ENCODE data around the gene MMP7. TPM values are rescaled to one million over a fixed set of nuclear protein-coding genes. Genes with fewer than 3 reads are reported as not detected.
A peak's percentile ranks its signal among the peaks of the same experiment; 100 is the strongest.

Gene MMP7
- total RNA-seq, 1 experiment from 2014 or later: not detected

DNA sequence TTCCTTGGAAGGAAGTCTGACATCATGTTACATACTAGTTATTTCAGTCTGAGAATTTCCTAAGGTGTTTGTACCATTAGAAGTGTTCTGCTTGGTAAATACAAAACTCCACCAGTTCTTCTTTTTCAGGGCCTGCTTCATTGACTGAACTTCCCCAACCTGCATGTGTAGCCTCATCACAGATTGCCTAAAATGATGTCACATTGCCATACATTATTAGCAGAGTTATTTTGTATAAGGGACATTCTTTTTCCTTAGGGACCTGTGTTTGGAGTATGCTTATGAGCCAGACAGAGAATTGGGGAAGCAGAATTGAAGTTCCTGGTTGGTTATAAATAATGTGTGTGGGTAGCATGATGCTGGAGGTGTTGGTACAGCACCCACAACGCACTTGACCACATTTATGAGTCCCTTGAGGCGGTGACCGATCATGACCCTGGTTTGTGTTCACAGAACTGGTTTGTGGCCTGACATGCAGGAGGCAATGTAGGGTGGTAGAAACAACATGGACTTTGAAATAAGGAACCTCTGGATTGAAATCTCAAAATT, 16.4 kb upstream of the MMP7 start:
- DNase-seq (ENCODE audit: low read depth, low spot score): no peak
- in situ Hi-C loops (cut with HindIII; ENCODE audit: low pct_unique_long_range_greater_than_20kb, low sequenced_read_pairs): no loop called here

DNA sequence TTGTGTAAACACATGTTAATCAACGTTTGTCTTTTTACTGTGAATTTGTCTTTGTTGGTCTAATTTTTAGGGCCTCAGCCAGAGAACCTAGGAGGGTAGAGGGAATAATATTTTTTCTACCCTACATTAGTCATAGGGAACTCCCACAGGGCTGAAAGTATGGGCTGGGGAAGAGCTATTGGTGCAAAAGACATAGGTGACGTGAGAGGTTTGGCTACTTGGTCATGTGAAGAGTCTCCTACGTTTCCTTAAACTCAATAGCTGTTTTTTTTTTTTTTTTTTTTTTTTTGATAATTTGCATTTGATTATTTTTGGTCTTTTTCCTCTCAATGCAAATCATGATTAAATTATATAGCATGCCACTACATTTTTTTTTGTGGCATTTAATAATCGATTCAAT, 15.9 kb upstream of the MMP7 start:
- in situ Hi-C loops (cut with HindIII; ENCODE audit: low pct_unique_long_range_greater_than_20kb, low sequenced_read_pairs): no loop called here
- no peak for DNase-seq (ENCODE audit: low read depth, low spot score)

DNA sequence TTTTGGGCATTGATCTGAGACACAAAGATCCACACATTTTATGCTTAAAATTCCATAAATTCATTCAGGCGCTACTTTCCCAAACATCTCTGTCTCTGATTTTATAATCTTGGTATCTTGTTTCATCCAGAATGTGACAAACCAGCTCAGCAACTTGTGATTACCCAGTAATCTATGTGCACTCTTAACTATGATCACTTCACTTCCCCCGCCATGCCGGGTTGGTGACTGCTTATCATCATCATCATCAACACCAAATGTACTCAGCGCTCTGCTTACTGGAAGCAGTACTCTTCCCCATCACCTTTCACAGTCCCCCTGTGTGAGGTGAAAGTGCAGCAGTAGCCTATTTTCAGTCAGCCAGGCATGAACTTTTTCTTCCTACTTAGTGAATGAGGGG, 15.2 kb upstream of the MMP7 start:
- in situ Hi-C loops (cut with HindIII; ENCODE audit: low pct_unique_long_range_greater_than_20kb, low sequenced_read_pairs): no loop called here
- DNase-seq (ENCODE audit: low read depth, low spot score): no peak

DNA sequence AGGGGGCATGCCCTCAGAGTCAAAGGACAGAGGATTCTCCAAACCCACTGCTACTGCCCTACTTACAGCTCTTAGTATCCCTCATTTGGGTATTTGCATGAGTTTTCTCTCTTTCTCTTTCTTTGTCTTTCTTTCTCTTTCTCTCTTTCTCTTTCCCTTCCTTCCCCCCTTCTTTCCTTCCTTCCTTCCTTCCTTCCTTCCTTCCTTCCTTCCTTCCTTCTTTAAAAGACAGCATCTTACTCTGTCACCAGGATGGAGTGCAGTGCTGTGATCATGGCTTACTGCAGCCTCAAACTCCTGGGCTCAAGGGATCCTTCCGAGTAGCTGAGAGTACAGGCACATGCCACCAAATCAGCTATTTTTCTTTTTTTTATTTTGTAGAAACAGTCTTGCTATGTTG, 14.0 kb upstream of the MMP7 start:
- DNase-seq (ENCODE audit: low read depth, low spot score): no peak
- in situ Hi-C loops (cut with HindIII; ENCODE audit: low pct_unique_long_range_greater_than_20kb, low sequenced_read_pairs): no loop called here

DNA sequence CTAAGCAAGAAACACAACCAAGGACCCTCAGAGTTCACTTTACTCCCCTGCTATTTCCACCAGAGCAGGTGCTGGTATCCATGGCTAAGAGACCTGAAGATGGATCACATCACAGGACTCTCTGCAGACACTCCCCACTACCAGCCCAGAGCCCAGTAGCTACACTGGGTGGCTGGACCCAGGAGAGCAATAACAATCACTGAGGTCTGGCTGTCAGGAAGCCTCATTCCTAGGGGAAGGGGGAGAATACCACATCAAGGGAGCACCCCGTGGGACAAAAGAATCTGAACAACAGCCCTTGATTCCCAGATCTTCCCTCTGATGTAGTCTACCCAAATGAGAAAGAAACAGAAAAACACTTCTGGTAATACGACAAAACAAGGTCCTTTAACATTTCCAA, 9.0 kb upstream of the MMP7 start:
- in situ Hi-C loops (cut with HindIII; ENCODE audit: low pct_unique_long_range_greater_than_20kb, low sequenced_read_pairs): no loop called here
- no peak for DNase-seq (ENCODE audit: low read depth, low spot score)

DNA sequence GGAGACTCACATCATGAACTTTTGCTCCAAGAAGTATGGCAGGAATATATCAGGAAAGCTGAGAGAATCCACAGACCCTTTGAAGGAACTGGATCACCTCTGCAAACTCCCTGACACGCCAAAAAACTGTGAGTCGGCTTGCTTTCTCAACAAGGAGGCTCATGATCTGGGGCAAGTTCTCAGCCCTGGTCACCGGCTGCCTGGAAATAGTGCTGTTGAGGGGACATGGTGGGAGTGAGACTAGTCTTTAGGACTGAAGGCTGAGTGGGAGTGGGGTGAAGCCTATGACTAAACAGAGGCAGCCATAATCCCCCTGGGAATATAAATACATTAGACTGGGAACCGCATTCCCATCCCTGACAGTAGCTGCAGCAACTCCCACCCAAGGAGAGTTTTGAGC, 8.4 kb upstream of the MMP7 start:
- DNase-seq (ENCODE audit: low read depth, low spot score): no peak
- in situ Hi-C loops (cut with HindIII; ENCODE audit: low pct_unique_long_range_greater_than_20kb, low sequenced_read_pairs): no loop called here

DNA sequence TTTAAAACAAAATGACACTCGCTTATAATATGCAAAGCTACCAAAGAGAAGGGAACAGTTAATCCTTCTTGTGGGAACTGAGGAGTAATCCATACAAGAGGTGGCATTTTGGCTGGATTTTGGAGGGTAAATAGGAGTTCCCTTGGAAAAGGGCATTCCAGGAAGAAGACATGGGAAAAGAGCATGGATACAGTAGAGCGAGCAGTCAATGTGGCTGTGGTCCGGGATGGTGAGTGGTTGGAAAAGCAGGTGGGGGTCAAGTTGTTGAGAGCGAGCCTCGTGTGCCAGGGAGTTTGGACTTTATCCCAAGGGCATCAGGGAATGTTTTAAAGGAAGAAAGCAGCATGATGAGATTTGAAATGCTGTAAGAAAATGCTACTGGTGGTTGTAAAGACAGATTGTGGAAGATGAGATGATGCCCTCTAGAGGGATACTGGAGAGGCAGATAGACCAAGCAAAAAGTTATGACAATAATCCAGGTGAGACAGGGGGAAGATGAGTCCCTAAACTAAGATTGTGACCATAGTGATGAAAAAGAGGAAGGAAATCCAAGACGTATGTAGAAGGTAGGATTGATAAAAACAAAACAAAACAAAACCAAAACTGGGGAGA, 3.8 kb upstream of the MMP7 start:
- DNase-seq (ENCODE audit: low read depth, low spot score): no peak

DNA sequence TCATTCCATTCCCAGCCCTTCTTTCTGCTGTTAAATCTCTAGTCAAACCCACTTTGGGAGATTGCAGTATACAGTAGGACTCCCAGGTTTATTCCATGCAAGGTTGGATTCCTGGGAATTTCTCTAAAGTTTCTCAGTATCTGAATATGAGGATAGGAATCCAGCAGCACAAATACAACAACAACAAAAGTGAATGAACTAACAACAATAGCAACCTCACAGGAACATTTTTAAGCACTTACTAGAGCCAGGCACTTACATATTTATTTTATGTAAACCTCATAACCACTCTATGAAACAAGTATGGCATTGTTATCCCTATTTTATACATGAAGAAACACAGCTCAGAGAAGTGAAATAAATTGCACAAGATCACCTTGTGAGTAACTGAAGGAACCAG, 1.9 kb downstream of the MMP7 start:
- in situ Hi-C loops (cut with HindIII; ENCODE audit: low pct_unique_long_range_greater_than_20kb, low sequenced_read_pairs): no loop called here
- DNase-seq (ENCODE audit: low read depth, low spot score): peak; percentile 40

More for the DNA sequence above, 3.8 kb upstream of the MMP7 start:
- in situ Hi-C loops (cut with HindIII; ENCODE audit: low pct_unique_long_range_greater_than_20kb, low sequenced_read_pairs): no loop called here

DNA sequence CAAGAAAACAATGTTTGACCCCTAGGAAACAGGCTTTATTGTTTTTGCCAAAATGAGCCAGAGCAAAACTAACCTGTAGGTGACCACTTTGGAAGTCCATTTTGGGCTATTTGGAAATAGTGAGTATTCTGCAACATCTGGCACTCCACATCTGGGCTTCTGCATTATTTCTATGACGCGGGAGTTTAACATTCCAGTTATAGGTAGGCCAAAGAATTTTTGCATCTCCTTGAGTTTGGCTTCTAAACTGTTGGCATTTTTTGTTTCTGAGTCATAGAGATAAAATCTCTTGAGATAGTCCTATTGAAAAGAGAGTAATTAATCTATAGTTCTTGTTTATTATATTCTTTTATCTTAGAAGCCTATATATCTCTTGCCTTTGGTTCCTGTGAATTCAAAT, 2.9 kb downstream of the MMP7 start:
- in situ Hi-C loops (cut with HindIII; ENCODE audit: low pct_unique_long_range_greater_than_20kb, low sequenced_read_pairs): no loop called here
- no peak for DNase-seq (ENCODE audit: low read depth, low spot score)

DNA sequence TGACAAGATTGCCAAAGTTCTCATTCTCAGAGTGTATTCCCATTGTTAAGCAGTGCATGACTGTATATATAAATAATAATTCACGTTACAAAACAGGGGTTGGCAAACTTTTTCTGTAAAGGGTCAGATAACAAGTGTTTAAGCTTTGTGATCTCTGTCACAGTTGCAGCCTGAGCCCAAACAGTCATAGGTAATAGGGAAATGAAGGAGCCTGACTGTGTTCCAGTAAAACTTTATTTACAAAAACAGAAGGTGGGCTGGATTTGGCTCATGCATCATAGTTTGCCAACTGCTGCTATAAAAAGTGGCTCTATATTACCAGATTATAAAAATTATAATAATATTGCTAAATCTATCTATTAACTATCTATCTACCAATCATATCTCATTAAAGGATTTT, 3.5 kb downstream of the MMP7 start:
- in situ Hi-C loops (cut with HindIII; ENCODE audit: low pct_unique_long_range_greater_than_20kb, low sequenced_read_pairs): no loop called here
- no peak for DNase-seq (ENCODE audit: low read depth, low spot score)

DNA sequence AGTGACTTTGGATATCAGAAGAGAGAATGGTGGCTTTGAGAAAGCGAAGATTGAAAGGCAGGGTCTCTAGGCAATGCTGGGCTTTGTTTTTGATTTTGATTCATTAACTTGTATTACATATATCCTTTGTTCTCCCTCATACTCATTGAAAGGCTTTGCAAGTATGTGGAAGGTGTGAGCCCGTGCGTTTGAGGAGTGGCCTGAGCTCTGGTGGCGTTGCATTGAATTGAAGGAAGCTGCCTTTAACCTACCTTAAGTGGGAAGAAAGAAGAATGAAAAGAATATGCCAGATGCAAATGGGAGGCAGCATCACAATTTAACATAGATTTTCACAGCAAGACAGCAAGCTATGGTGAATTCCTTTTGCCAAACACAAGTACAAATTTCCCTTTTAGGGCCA, 6.7 kb downstream of the MMP7 start:
- DNase-seq (ENCODE audit: low read depth, low spot score): no peak
- in situ Hi-C loops (cut with HindIII; ENCODE audit: low pct_unique_long_range_greater_than_20kb, low sequenced_read_pairs): no loop called here

DNA sequence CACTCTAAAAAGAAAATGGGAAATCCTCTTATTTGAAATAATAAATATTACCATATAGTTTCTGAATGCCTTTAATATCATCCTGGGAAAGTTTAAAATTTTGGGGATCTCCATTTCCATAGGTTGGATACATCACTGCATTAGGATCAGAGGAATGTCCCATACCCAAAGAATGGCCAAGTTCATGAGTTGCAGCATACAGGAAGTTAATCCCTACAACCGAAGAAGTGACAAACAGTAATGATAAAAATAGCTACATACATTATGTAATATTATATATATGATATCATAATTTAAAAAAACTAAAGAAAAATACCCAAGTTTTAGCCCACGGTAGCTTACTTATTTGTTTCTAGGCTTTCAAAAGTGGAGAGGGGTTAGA, 7.4 kb downstream of the MMP7 start:
- in situ Hi-C loops (cut with HindIII; ENCODE audit: low pct_unique_long_range_greater_than_20kb, low sequenced_read_pairs): no loop called here
- no peak for DNase-seq (ENCODE audit: low read depth, low spot score)

DNA sequence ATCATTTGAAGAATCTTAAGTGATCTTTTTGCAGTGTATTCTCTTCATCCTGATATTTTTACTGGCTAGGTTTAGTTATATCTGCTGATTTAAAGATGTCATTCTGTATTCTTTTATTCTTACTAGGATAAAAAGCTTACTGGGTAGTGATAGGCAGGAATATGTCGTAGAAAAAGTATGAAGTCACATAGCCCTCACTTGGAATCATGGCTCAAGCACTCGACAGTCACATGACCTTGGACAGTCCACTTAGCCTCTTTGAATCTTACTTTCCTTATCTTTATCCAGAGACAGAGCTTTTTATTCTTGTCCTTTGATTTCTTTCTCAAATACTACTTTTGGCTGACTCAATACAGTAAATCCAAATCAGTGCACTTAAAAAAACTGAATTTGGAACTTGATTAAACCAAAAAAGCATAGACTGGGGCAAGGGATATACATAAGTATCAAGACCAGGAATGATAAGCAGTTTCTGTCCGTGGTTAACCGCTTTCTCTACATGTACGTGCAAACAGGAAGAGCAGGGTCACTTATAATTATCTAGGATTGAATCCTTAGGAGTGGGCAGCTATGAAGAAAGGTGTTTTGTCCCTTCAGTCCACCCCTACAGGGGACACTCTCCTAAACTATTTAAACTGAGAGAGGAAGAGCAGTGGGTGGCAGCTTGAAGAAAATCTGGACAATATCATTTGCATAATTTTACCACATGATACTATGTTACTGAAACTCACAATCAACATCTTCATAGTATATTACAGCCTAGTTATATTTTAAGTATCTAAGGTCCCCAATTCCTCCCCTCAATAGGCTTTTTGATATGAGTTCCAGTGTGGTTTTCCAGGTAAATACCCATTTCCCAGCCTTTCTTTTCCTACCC, 8.0 kb downstream of the MMP7 start:
- in situ Hi-C loops (cut with HindIII; ENCODE audit: low pct_unique_long_range_greater_than_20kb, low sequenced_read_pairs): no loop called here
- DNase-seq (ENCODE audit: low read depth, low spot score): no peak

DNA sequence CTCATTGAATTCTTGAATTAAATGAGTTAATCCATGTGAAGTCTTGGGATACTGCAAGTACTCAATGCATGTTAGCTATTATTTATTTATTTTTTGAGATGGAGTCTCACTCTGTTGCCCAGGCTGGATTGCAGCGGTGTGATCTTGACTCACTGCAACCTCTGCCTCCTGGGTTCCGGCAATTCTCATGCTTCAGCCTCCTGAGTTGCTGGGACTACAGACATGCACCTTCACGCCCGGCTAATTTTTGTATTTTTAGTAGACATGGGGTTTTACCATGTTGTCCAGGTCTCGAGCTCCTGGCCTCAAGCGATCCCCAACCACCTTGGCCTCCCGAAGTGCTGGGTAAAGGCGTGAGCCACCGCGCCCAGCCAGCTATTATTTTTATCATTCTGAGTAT, 9.4 kb downstream of the MMP7 start:
- in situ Hi-C loops (cut with HindIII; ENCODE audit: low pct_unique_long_range_greater_than_20kb, low sequenced_read_pairs): no loop called here
- DNase-seq (ENCODE audit: low read depth, low spot score): no peak

DNA sequence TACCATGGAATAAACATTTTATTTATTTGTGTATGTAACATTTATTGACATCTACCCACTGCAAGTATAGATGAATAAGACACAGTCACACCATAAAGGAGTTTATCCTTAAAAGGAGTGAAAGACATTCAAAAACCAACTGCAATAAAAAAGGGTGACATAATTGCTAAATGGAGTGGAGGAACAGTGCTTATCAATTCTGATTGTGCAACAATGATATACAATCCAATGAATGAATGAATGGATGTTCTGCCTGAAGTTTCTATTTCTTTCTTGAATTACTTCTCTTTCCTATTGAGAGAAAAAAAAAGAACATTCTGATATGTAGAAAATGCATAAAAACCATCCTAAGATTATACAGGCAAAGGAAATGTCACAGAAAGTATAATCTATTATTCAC, 10.0 kb downstream of the MMP7 start:
- in situ Hi-C loops (cut with HindIII; ENCODE audit: low pct_unique_long_range_greater_than_20kb, low sequenced_read_pairs): no loop called here
- no peak for DNase-seq (ENCODE audit: low read depth, low spot score)

DNA sequence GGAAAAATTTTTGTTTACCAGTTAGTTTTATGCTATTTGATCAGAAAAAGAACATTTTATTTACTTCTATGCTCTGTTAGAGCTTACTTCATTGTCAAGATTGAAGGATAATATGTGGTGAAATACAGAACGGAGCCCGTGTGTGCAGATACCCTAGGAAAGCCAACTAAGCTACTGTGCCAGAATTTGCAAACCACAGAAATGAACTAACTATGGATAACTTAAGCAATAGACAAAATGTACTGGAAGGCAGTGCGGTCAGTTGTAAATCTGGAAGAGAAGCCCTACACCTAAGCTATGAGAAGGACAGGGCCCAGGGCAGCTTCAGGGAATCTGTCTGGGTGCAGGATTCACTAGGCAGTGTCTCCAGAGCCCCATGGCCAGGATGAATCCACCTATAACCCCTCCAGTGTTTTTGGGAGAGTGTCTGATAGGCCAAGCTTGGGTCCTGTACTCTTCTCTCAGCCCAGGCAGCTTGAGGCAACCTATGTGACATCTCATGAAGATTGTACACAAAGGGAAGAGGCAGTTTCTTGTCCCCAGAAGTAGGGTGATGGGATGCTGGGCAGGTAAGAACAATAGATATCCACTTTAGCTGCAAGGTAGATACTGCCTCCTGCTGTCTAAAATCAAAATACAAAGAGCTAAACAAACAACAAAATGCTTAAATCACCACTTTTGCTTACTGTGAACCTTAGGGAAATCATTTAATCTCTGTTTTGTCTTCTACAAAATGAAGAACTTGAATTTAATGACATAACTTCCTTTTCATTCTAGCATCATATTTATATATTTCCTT, 12.1 kb downstream of the MMP7 start:
- in situ Hi-C loops (cut with HindIII; ENCODE audit: low pct_unique_long_range_greater_than_20kb, low sequenced_read_pairs): no loop called here
- DNase-seq (ENCODE audit: low read depth, low spot score): peak; percentile 19

DNA sequence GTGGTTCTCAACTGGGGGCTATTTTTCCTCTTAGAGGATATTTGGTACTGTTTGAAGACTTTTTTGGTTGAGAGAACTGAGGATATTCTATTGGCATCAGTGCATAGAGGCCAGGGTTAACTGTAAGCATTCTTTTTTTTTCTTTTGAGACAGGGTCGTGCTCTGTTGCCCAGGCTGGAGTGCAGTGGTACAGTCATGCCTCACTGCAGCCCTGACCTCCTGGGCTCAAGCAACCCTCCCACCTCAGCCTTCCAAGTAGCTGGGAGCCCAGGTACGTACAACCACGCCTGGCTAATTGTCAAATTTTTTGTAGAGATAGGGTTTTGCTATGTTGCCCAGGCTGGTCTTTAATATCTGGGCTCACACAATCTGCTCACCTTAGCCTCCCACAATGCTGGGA, 12.9 kb downstream of the MMP7 start:
- in situ Hi-C loops (cut with HindIII; ENCODE audit: low pct_unique_long_range_greater_than_20kb, low sequenced_read_pairs): no loop called here
- no peak for DNase-seq (ENCODE audit: low read depth, low spot score)

DNA sequence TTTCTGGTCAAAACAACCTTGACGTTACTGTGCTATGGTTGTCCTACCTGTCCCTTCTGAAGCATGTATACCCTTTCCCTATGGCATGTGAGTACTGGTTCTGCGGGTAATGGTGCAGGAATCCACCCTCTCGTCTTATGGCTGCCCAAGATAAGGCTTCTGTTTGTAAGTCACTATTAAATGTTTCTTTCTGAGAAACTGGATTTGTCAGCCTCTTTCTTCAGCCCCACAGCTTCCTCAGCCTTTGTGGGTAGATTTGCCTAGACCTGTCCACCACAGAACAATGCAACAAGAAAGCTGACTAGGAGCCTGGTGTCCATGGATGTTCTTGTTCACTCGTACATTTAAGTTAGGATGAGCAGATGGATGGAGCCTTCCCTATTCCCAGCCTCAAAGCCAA, 14.4 kb downstream of the MMP7 start:
- no peak for DNase-seq (ENCODE audit: low read depth, low spot score)
- in situ Hi-C loops (cut with HindIII; ENCODE audit: low pct_unique_long_range_greater_than_20kb, low sequenced_read_pairs): no loop called here

Measured in SK-MEL-5 (cell line).